Hepatocyte (in vitro differentiated cells): ENCODE measurements around the gene FOXP4. TPM values are rescaled to one million over a fixed set of nuclear protein-coding genes. Genes with fewer than 3 reads are reported as not detected.
A peak's percentile ranks its signal among the peaks of the same experiment; 100 is the strongest.

Source experiments
- DNase-seq: peaks from one replicate; pipeline ENCODE4 v3.0.0-alpha.2; 2016; ENCODE audit warnings: low spot score
- H2AFZ ChIP-seq: fragments of 200-600 bp; sonication (generic); 2 replicates; pipeline ENCODE4 v1.6.0; 2016; ENCODE audit warnings: antibody characterized with exemption, mild to moderate bottlenecking
- H3K27ac ChIP-seq: fragments of 200-600 bp; sonication (generic); 2 replicates; pipeline ENCODE4 v1.5.1; 2016; ENCODE audit warnings: mild to moderate bottlenecking
- H3K27me3 ChIP-seq: fragments of 200-600 bp; sonication (generic); 2 replicates; pipeline ENCODE4 v1.6.1; 2016
- H3K36me3 ChIP-seq: fragments of 200-600 bp; sonication (generic); replicated peaks from 2 replicates; pipeline ENCODE4 v1.5.1; 2016; ENCODE audit warnings: low read depth; ENCODE audit not compliant: insufficient read depth
- H3K4me1 ChIP-seq: fragments of 200-600 bp; sonication (generic); 2 replicates; pipeline ENCODE4 v1.5.1; 2016; ENCODE audit warnings: mild to moderate bottlenecking, moderate library complexity; ENCODE audit not compliant: insufficient read depth
- H3K4me2 ChIP-seq: fragments of 200-600 bp; sonication (generic); 2 replicates; pipeline ENCODE4 v1.6.0; 2016
- H3K4me3 ChIP-seq: fragments of 200-600 bp; sonication (generic); 2 replicates; pipeline ENCODE4 v1.5.1; 2016; ENCODE audit warnings: mild to moderate bottlenecking
- H3K79me2 ChIP-seq: fragments of 200-600 bp; sonication (generic); 2 replicates; pipeline ENCODE4 v1.6.0; 2017; ENCODE audit warnings: mild to moderate bottlenecking
- H3K9me2 ChIP-seq: fragments of 200-600 bp; sonication (generic); replicated peaks from 2 replicates; pipeline ENCODE4 v1.6.0; 2017; ENCODE audit warnings: mild to moderate bottlenecking; ENCODE audit not compliant: insufficient read depth
- H3K9me3 ChIP-seq: fragments of 200-600 bp; sonication (generic); 2 replicates; pipeline ENCODE4 v1.5.1; 2016; ENCODE audit warnings: low read depth, mild to moderate bottlenecking
- H4K20me1 ChIP-seq: fragments of 200-600 bp; sonication (generic); 2 replicates; pipeline ENCODE4 v1.6.0; 2016; ENCODE audit warnings: mild to moderate bottlenecking; ENCODE audit not compliant: insufficient read depth, poor library complexity, severe bottlenecking
- EZH2 ChIP-seq: fragments of 200-600 bp; sonication (generic); IDR thresholded peaks from 2 replicates; pipeline ENCODE4 v1.6.1; 2016; ENCODE audit warnings: antibody characterized with exemption, mild to moderate bottlenecking, borderline replicate concordance
- EZH2phosphoT487 ChIP-seq: fragments of 200-600 bp; sonication (generic); IDR thresholded peaks from one replicate; pipeline ENCODE4 v1.6.1; 2018; ENCODE audit warnings: antibody characterized with exemption, mild to moderate bottlenecking, low read depth, moderate library complexity; ENCODE audit not compliant: unreplicated experiment, severe bottlenecking
- WGBS: methylation state at CpG from one replicate; pipeline ENCODE4 v1.1.6; 2016; ENCODE audit warnings: low lambda C conversion rate; ENCODE audit errors: missing lambda C conversion rate; 5-methylcytosine and 5-hydroxymethylcytosine counted together
- polyA plus RNA-seq: library from polyadenylated mRNA; unstranded; fragments of >200 nt; fragmentation: Nextera tagmentation; extraction: Ambion mirVana; gene quantifications from 2 replicates; pipeline ENCODE4 v1.2.1, GENCODE V29; 2016
- total RNA-seq: library from RNA; depleted of rRNA; stranded (reverse); fragments of >200 nt; gene quantifications from 2 replicates; pipeline ENCODE4 v1.2.3, GENCODE V29; 2014
- TF ChIP-seq, protein P1 (sequence below): fragments of 200-600 bp; sonication (generic); IDR thresholded peaks from 2 replicates; pipeline ENCODE4 v1.5.1; 2016; ENCODE audit warnings: antibody characterized with exemption, mild to moderate bottlenecking; ENCODE audit not compliant: poor library complexity

FOXP4 gene
- total and polyA plus RNA-seq, 2 experiments from 2014 or later, result 24.3 to 87.8 TPM

DNA sequence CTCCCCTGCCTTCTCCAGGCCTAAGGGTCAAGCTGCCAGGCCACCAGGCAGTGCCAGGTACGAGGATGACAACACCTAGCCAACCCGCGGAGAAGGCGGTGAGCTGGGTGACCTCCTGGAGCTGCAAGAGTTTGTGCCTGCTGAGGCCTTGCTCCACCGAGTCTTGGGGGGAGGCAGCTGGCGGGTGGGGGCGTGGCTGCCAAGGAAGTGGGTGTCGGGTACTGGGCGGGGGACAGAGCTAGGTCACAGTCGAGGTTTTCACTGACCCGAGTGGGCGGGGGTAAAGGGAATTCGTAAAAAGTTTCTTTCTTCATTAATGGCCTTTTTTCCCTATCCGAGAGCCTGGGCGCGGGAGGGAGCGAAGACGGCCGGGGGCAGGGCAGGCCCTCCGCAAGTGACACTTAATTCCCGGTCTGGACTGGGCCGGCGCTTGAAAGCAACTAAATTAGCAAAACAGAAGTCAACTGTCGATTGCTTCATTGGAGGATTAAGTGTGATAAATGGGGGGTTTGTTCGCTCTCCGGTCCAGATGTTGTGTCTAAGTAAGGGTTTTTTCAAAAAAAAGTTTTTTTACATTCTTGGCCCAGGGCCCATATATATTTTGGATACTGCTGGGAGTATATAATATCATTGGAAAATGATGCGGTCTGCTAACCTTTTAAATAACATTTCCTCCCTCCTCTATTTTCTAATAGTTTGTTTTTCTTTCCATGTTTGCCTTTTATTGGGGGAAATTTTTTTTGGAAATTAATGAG lies 43.1 kb upstream of the FOXP4 start:
- Histone ChIP-seq H4K20me1 (no peaks in the 10 kb centered on the region), H2AFZ (no peak overlapping the region), H3K79me2 (no peaks in the 10 kb centered on the region), H3K9me2 (no peaks in the 10 kb centered on the region), H3K4me3 (peak overlapping the region; percentile 34), H3K27me3 (no peaks in the 10 kb centered on the region), H3K4me1 (peaks cover 40% of the 10 kb centered on the region), H3K9me3 (no peaks in the 10 kb centered on the region), H3K27ac (peak overlapping the region; percentile 97), H3K36me3 (no peaks in the 10 kb centered on the region), H3K4me2 (peak overlapping the region; percentile 93)
- 18% methylated on average over 25 of the region's 27 CpGs for WGBS
- DNase-seq, result peak; percentile 56
- TF ChIP-seq, protein P1, sequence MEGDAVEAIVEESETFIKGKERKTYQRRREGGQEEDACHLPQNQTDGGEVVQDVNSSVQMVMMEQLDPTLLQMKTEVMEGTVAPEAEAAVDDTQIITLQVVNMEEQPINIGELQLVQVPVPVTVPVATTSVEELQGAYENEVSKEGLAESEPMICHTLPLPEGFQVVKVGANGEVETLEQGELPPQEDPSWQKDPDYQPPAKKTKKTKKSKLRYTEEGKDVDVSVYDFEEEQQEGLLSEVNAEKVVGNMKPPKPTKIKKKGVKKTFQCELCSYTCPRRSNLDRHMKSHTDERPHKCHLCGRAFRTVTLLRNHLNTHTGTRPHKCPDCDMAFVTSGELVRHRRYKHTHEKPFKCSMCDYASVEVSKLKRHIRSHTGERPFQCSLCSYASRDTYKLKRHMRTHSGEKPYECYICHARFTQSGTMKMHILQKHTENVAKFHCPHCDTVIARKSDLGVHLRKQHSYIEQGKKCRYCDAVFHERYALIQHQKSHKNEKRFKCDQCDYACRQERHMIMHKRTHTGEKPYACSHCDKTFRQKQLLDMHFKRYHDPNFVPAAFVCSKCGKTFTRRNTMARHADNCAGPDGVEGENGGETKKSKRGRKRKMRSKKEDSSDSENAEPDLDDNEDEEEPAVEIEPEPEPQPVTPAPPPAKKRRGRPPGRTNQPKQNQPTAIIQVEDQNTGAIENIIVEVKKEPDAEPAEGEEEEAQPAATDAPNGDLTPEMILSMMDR, result no peak
- TF ChIP-seq EZH2phosphoT487 (no peak), EZH2 (no peak)

DNA sequence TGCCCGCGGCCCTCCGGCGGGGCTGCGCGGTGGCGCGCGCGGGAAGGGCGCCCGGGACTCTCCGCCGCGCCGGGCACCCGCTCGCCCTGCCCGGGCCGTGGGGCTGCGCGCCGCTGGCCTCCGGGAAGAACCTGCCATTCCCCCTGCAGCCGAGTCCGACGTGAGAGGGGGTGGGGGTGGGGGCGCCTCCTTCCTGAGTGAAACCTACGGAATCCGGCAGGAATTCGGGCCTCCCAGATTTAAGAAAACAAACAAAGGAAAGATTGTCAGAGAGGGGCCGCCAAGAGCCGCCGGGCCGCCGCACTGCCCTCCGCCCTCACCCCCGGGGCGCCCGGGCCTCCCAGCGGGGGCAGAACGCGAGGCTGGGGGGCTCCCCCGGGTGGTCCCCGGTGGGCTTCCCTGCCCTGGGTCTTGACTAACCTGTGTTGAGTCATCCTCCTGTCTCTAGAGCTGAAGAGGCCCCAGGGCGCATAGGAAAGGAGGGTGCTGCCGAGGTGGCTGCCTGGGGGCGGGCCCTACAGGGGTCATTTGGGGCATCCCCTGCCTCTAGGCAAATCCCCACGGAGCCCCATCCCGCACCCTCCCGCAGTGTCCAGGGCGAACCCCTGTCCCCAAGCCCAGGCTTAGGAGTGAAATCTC lies 42.2 kb upstream of the FOXP4 start:
- H3K4me3 ChIP-seq, result peak overlapping the region; percentile 46
- no peaks in the 10 kb centered on the region for H4K20me1 ChIP-seq
- no peaks in the 10 kb centered on the region for H3K27me3 ChIP-seq
- 1% methylated on average over 40 of the region's 52 CpGs for WGBS
- H3K4me1 ChIP-seq, result peaks cover 40% of the 10 kb centered on the region
- H3K36me3 ChIP-seq, result no peaks in the 10 kb centered on the region
- H3K27ac ChIP-seq, result peak overlapping the region; percentile 97
- TF ChIP-seq EZH2phosphoT487, result no peak
- TF ChIP-seq, protein P1, result no peak
- TF ChIP-seq EZH2, result no peak
- DNase-seq, result peak; percentile 68
- no peaks in the 10 kb centered on the region for H3K9me3 ChIP-seq
- H3K79me2 ChIP-seq, result no peaks in the 10 kb centered on the region
- no peaks in the 10 kb centered on the region for H3K9me2 ChIP-seq
- H2AFZ ChIP-seq, result peak overlapping the region; percentile 57
- peak overlapping the region; percentile 93 for H3K4me2 ChIP-seq

DNA sequence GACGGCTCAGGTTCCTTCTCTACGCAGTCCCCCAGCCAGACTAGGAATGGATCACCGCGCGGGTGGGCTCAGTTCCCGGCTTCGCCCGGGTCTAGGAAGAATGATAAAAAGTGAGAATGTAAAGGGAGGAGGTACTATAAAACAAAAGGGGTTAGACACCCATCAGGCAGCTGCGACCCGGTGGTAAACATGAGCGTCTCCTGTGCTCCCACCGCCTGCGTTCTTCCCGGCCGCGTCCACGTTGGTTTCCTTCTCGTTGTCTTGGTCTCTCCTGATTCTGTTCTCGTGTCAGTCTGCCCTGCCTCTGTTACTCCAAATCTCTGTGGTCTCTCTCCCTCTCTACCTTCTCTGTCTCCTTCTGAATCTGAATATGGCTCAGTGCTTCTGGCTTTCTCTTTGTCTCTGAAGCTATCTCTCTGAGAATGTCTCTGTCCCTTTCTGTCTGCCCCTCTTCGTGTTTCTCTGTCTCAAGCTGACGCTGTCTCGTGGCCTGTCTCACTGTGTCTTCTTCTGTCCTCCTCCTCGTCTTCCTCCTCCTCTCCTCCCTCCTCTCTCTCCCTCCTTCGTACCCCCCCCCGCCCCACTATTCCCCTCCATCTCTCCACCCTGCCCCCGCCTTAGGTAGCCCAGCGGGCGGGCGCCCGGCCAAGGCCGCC lies 41.6 kb upstream of the FOXP4 start:
- H2AFZ ChIP-seq, result peak overlapping the region; percentile 57
- DNase-seq, result no peak
- 12% methylated on average over 25 of the region's 31 CpGs for WGBS

More for the DNA sequence above, 41.6 kb upstream of the FOXP4 start:
- Histone ChIP-seq H3K27ac (peak overlapping the region; percentile 97), H3K36me3 (no peaks in the 10 kb centered on the region), H3K4me1 (peaks cover 46% of the 10 kb centered on the region), H3K9me2 (no peaks in the 10 kb centered on the region), H3K9me3 (no peaks in the 10 kb centered on the region), H3K27me3 (no peaks in the 10 kb centered on the region), H3K4me3 (peak overlapping the region; percentile 46), H3K79me2 (no peaks in the 10 kb centered on the region), H3K4me2 (peak overlapping the region; percentile 93), H4K20me1 (no peaks in the 10 kb centered on the region)
- TF ChIP-seq, protein P1, result no peak
- no peak for TF ChIP-seq EZH2phosphoT487
